Erythroblast (primary cell): ENCODE data around the gene LMBR1.

ENCODE experiments used
- GATA1 ChIP-seq: IDR thresholded peaks from 2 replicates; pipeline ENCODE4 v1.6.1; 2011; ENCODE audit warnings: low read depth, mild to moderate bottlenecking, control low read depth, low read length, moderate library complexity
- POLR2A ChIP-seq: IDR thresholded peaks from 2 replicates; pipeline ENCODE4 v1.6.1; 2011; ENCODE audit warnings: mild to moderate bottlenecking, low read length

DNA sequence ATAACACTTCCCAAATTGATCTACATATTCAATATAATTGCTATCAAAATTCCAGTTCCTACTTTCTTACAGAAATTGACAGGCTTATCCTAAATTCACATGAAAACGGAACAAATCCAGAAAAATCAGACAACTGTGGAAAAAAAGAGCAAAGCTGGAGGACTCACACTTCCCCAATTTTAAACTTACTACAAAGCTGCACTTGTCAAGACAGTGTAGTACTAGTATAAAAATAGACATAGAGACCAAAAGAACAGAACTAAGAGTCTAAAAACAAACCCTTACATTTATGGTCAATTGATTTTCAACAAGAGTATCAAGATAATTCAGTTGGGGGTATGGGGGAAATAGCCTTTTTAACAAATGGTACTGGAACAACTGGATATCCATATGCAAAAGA is 27.5 kb downstream of the LMBR1 start:
- TF ChIP-seq POLR2A (no peak), GATA1 (no peak)
